HG03175 (cell line): ENCODE measurements around the gene SLC12A5.
A peak's percentile ranks its signal among the peaks of the same experiment; 100 is the strongest.

ENCODE experiments used
- ATAC-seq: cut with Tn5 transposase; IDR thresholded peaks from one replicate; pipeline ENCODE4 v1.9.1; 2021; ENCODE audit warnings: mild to moderate bottlenecking, moderate library complexity; ENCODE audit not compliant: unreplicated experiment

The SLC12A5 gene

DNA sequence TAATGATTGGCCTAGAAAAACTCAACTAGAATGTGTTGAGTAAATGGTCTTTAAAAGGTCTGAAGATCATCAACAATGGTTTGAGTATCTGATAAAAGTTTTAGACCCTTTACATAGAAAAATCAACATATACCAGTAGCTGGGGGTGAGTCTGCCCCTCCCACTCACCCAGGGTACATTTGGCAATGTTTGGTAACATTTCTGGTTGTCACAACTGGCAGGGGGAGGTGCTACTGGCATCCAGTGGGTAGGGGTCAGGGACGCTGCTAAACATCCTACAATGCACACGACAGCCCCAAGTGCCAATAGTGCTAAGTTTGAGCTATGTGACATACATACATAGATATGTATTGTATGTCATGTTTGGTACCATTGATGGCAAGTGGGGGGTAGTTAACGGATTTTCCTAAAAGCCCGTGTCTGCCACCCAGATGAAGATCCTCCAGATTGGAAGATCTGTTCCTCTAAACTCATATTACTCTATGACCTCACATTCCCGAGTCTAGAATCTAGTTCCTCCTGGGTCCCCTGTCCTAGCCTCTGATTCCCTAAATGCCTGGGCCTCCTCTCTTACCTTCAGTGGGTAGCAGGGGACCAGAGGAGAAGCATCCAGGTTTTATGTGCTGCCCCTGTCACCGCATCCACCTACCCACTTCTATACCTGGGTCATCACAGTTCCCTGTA lies 22.9 kb upstream of the SLC12A5 start:
- no peak for ATAC-seq

GRCh38 chr20:46006964-46007363 lies 22.1 kb upstream of the SLC12A5 start:
- ATAC-seq = no peak

DNA sequence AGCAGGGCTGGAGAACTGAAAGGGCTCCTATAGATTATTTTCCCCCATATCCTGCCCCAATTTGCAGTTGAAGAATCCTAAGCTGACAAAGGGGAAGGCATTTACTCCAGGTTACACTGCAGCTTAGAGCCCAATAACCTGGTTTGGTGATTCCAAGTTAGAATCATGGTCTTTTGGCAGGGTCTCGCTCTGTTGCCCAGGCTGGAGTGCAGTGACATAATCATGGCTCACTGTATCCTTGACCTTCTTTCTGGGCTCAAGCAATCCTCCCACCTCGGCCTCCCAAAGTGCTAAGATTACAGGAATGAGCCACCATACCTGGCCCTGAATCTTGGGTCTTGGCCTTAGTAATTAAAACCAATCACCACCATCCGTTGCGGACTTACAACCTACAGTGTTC lies 21.3 kb upstream of the SLC12A5 start:
- no peak for ATAC-seq

GRCh38 chr20:46009816-46010215 lies 19.2 kb upstream of the SLC12A5 start:
- no peak for ATAC-seq

GRCh38 chr20:46010491-46011391 lies 18.3 kb upstream of the SLC12A5 start:
- ATAC-seq = no peak

DNA sequence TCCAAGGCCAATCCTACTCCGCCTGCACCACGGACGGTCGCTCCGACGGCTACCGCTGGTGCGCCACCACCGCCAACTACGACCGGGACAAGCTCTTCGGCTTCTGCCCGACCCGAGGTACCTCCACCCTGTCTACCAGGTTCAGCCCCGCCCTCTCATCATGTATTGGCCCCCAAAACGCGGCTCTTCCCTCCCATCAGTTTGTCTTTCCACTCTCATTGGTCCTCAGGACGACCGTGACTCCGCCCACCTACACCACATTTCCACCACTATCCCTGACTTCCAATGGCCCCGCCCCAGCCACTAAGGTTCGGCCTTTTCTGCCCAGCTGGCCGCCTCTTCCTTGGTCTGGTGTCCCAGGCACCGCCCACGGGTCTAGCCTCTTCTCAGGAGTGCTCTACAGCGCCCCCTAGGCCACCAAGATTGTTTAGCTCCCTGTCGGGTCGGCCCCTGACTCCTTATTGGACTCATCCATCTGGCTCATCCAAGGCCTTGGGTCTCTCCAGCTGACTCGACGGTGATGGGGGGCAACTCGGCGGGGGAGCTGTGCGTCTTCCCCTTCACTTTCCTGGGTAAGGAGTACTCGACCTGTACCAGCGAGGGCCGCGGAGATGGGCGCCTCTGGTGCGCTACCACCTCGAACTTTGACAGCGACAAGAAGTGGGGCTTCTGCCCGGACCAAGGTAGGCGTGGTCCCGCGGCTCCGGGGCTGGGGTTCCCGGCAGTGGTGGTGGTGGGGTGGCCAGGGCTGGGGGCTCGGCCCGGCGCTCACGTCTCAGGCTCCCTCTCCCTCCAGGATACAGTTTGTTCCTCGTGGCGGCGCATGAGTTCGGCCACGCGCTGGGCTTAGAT lies 17.2 kb upstream of the SLC12A5 start:
- no peak for ATAC-seq

- no peak for ATAC-seq
These were observed 16.1 kb upstream of the SLC12A5 start for GRCh38 chr20:46012921-46013320.

DNA sequence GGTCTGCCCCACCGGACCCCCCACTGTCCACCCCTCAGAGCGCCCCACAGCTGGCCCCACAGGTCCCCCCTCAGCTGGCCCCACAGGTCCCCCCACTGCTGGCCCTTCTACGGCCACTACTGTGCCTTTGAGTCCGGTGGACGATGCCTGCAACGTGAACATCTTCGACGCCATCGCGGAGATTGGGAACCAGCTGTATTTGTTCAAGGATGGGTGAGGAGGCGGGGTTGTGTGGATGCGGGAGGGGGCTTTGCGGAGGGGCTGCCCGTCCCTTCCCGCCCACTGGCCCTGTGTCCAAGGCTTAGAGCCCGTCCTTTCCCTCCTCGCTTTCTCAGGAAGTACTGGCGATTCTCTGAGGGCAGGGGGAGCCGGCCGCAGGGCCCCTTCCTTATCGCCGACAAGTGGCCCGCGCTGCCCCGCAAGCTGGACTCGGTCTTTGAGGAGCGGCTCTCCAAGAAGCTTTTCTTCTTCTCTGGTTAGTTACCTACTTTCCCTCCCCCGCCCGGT lies 15.6 kb upstream of the SLC12A5 start:
- ATAC-seq = no peak

DNA sequence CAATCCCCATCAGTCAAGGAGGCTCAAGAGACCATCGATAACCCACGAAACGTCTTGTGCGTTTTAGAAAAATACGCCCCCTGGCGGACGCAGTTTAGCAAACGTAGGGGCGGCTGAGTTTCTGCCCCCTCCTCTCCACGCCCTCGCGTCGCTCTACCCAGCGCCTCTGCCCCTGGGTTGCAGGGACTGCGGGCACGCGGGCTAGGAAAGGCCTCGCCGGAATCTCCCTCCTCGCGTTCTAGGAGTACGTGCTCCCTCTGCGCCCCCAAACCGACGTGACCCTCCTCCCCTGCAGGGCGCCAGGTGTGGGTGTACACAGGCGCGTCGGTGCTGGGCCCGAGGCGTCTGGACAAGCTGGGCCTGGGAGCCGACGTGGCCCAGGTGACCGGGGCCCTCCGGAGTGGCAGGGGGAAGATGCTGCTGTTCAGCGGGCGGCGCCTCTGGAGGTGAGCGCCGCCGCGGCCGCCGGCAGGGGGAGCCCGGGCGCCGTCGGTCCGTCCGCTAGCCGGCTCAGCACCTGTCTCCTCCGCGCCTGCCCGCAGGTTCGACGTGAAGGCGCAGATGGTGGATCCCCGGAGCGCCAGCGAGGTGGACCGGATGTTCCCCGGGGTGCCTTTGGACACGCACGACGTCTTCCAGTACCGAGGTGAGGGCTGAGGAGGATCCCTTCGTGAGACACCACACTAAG lies 15.0 kb upstream of the SLC12A5 start:
- peak; percentile 61 for ATAC-seq

- no peak for ATAC-seq
These were observed 14.3 kb upstream of the SLC12A5 start for GRCh38 chr20:46014517-46015396.

DNA sequence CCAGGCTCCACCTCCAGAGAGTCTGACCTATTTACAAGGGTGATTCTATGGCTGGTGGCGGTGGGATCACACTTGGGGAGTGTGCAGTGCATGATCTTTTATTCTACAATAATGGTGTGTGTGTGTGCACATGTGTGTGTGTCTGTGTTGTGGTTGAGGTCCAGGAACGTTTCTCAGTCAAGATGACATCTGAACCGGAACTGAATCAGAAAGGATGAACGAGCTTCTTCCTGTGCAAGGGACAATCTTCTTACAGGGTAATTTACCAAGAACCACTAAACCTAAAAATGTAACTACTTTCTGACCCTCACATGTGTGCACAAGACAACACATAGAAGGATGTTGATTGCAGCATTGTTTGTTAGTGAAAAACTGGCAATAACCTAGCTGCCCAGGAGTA lies 11.7 kb upstream of the SLC12A5 start:
- ATAC-seq = no peak

- no peak for ATAC-seq
These were observed 10.9 kb upstream of the SLC12A5 start for GRCh38 chr20:46018112-46018511.

DNA sequence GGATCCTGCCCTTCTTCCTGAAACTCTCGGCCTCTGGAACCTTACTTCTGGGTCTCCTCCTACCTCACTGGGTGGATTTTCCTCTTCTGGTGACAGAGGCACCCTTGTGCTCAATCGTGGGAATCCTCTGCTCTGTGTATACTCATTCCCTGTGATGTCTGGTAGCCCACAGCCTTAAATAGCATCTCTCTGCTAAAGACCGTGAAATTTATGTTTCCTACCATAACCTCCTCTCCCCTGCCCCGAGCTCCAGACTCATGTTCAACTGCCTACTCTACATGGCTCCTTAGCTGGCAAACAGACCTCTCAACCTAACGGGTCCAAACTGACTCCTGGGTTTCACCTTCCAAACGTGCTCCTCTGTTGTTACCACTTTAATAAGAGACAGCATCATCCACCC lies 10.4 kb upstream of the SLC12A5 start:
- no peak for ATAC-seq

DNA sequence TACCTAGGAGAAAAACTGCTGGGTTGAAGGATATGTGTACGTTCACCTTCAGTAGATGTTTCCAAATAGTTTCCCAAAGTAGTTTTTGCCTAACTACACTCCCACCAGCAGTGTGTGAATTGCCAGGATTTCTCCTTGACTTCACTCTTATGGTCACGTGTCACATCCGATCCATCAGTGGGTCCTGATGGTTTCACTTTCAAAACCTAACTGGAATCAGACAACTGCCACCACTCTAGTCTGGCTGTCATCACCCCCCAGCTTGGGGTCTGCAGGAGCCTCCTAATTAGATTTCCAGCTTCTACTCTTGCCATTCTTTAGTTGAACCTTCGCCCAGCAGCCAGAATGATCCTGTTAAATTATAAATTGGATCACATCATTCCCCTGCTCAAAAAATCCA lies 8.5 kb upstream of the SLC12A5 start:
- no peak for ATAC-seq

DNA sequence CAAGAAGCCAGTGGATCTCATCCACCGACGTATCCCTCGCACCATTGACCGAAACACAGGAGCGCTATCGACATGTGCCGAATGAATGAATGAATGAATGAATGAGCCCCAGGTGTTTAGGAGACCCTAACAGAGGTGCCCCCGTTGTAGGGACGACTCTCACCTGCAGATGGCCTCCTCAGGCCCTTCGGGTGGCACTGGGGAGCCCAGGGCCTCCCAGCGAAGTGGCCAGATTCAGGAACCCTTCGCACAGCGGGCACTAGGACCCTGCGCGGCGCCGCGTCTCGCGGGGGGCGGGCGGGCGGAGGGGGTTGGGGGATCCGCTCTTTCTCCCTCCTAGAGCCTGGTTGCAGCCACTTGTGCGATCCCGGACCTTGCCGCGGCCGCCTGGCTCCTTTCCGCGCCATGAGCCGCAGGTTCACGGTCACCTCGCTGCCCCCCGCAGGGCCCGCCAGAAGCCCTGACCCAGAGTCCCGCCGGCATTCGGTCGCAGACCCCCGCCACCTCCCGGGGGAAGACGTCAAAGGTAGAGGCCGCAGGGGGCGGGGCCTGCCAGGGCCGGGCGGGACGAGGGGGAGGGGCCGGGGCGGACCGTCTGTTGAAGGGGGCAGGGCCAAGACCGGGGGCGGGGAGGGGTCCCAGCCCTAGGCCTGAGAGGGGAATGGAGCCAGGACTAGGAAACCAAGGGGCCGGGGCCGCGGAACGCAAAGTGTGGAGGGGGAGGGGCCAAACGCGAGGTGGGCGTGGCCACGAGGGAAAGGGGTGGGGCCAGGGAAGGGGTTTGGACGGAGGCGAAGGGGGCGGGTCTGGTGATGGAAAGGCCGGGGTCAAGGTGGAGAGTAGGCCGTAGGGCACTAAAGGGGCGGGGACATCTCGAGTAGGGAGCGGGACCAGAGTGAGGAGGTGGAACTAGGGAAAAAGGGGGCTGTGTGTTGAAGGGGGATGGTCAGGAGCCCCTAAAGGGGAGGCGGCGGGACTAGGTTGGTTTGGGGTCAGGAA lies 7.4 kb upstream of the SLC12A5 start:
- ATAC-seq = no peak

- no peak for ATAC-seq
These were observed 6.4 kb upstream of the SLC12A5 start for GRCh38 chr20:46022411-46023147.

DNA sequence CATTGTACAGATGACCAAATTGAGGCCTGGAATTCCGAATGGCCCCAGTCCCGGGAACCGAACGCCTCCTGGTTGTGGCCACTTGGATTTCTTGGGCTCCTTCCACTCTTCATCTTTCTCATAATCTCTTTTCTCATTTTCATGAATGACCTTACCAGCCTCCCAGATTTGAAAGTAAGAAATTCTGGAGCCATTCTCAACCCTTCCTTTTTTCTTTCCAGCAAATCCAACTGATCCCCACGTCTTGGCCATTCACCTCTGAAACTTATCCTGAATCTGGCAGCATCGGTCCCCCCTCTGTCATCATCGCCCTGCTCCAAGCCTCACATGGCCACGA lies 5.9 kb upstream of the SLC12A5 start:
- no peak for ATAC-seq

DNA sequence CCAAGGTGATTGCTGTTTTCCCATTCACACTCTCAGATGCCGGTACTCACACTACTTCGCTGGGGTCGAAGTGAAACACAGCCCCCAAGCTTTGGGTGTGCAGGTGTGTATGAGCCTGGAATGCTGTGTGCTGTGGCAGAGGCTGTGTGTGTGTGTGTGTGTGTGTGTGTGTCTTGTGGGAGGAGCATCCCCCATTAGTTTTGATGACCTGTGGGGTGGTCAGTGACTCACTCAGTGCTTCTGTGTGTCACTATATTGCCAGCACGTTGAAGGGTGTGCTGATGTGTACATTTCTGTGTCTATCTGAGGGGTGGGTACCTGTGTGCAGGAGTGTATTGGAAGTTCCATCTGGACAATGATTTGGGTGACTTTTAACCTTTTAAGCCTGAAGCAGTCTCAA lies 5.0 kb upstream of the SLC12A5 start:
- ATAC-seq = no peak
